Colonic mucosa (tissue), 4 donors: Measurements from ENCODE around the gene ITGB3BP. TPM values are rescaled to one million over a fixed set of nuclear protein-coding genes. Genes with fewer than 3 reads are reported as not detected.

Source experiments
- DNase-seq: peaks from one replicate; pipeline ENCODE4 v3.0.0-alpha.2; 2020
- H3K27ac ChIP-seq: fragments of 200-600 bp; one replicate; pipeline ENCODE4 v1.8.0; 2021
- H3K27me3 ChIP-seq: fragments of 200-600 bp; one replicate; pipeline ENCODE4 v1.8.0; 2021
- H3K36me3 ChIP-seq: fragments of 200-600 bp; one replicate; pipeline ENCODE4 v1.8.0; 2021
- H3K4me1 ChIP-seq: fragments of 200-600 bp; one replicate; pipeline ENCODE4 v1.8.0; 2021; ENCODE audit warnings: mild to moderate bottlenecking
- H3K4me3 ChIP-seq: fragments of 200-600 bp; one replicate; pipeline ENCODE4 v1.8.0; 2021
- H3K9ac ChIP-seq, 2 donors: one replicate each; pipeline ENCODE4 v1.7.0; 2013; ENCODE audit warnings: control low read depth in 2 of 2, low read depth in 2 of 2, low read length in 2 of 2
- H3K9me3 ChIP-seq: fragments of 200-600 bp; one replicate; pipeline ENCODE4 v1.8.0; 2021
- intact Hi-C: fragments of 100-400 bp; cut with DNase I; formaldehyde crosslinking; loops from one replicate; pipeline ENCODE4 v1.14.1; 2022
- total RNA-seq, 2 donors: library from RNA; stranded (reverse); fragmentation: NEBNext Ultra II Directional in 1 of 2; extraction: Animal tissue kit (Norgen Biotek cat#: 25700) in 1 of 2; gene quantifications; one replicate each; pipeline ENCODE4 v1.2.1, GENCODE V29; 2021
- TF ChIP-seq, protein P1 (sequence below): fragments of 200-600 bp; IDR thresholded peaks from one replicate; pipeline ENCODE4 v1.8.0; 2022; ENCODE audit warnings: antibody characterized with exemption, mild to moderate bottlenecking
- donor health status: healthy.
- donor health status: DM: no; HTN: no; CAD: no.
- donor health status: DM: no; HTN: no; CAD: no.

ITGB3BP gene
- total RNA-seq, 2 donors from 2014 or later, result 14.5 to 19.7 TPM

GRCh38 chr1:63401945-63402344, 121.1 kb downstream of the ITGB3BP start:
- intact Hi-C loops, result no loop called here
- Histone ChIP-seq H3K27ac (no peak overlapping the region), H3K27me3 (no peaks in the 10 kb centered on the region), H3K9ac (no peak overlapping the region), H3K36me3 (no peaks in the 10 kb centered on the region), H3K4me1 (no peaks in the 10 kb centered on the region), H3K4me3 (no peak overlapping the region), H3K9me3 (no peaks in the 10 kb centered on the region)
- TF ChIP-seq, protein P1, sequence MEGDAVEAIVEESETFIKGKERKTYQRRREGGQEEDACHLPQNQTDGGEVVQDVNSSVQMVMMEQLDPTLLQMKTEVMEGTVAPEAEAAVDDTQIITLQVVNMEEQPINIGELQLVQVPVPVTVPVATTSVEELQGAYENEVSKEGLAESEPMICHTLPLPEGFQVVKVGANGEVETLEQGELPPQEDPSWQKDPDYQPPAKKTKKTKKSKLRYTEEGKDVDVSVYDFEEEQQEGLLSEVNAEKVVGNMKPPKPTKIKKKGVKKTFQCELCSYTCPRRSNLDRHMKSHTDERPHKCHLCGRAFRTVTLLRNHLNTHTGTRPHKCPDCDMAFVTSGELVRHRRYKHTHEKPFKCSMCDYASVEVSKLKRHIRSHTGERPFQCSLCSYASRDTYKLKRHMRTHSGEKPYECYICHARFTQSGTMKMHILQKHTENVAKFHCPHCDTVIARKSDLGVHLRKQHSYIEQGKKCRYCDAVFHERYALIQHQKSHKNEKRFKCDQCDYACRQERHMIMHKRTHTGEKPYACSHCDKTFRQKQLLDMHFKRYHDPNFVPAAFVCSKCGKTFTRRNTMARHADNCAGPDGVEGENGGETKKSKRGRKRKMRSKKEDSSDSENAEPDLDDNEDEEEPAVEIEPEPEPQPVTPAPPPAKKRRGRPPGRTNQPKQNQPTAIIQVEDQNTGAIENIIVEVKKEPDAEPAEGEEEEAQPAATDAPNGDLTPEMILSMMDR, result no peak
- DNase-seq, result no peak

Other genes with a start within 250 kb of the ITGB3BP start
- gene FOXD3, start 200.7 kb downstream of the ITGB3BP start, total RNA-seq, result 1 to 10 TPM in 1 of 2 donors, under 1 TPM in 1; 0.35 to 1.0 TPM
- gene ALG6, start 155.6 kb downstream of the ITGB3BP start, total RNA-seq, result 10 to 100 TPM; 12.4 to 19.8 TPM
- 1 to 10 TPM; 2.0 to 3.8 TPM for gene EFCAB7, start 300 bp upstream of the ITGB3BP start, total RNA-seq
- 100 to 1,000 TPM; 104 to 146 TPM for gene PGM1, start 70.2 kb upstream of the ITGB3BP start, total RNA-seq